Right ventricle myocardium superior (tissue), 1 donor: Measurements from ENCODE around the gene ARPC1B. TPM values are rescaled to one million over a fixed set of nuclear protein-coding genes. Genes with fewer than 3 reads are reported as not detected.
"Not testable (repeated sequence)": the region's sequence is repeated elsewhere in the genome, so short reads cannot be mapped to it uniquely, and the experiment has no call there.

Source experiments
- ATAC-seq: fragments of 200-7000 bp; cut with Tn5 transposase; one replicate; pipeline ENCODE4 v1.9.1; 2020; ENCODE audit warnings: mild to moderate bottlenecking; ENCODE audit not compliant: poor library complexity
- DNase-seq: peaks from one replicate; pipeline ENCODE4 v3.0.0-alpha.2; 2020
- intact Hi-C: fragments of 100-400 bp; cut with DNase I; formaldehyde crosslinking; loops from one replicate; pipeline ENCODE4 v1.11.2; 2022
- total RNA-seq: library from RNA; stranded (reverse); fragmentation: NEBNext Ultra II Directional; extraction: Animal tissue kit (Norgen Biotek cat#: 25700); gene quantifications from one replicate; pipeline ENCODE4 v1.2.1, GENCODE V29; 2021
- donor health status: DM: no; HTN: yes; CAD: no; lungs with severe emphysema.

The ARPC1B gene
- total RNA-seq, 1 donor from 2014 or later = 40.6 TPM

DNA sequence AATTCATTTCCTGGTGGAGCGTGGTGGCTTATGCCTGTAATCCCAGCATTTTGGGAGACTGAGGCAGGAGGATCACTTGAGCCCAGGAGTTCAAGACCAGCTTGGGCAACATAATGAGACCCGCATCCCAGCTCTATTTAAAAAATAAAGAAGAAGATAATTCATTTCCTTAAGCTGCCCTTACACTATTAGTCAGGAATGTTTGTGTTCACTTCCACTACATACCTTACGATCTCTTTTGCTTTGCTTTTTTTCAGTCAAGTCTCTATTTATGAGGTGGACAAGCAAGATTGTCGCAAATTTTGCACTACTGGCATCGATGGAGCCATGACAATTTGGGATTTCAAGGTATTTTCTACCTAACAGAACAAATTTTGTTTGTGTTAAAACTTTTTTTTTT is 11.2 kb upstream of the ARPC1B start:
- intact Hi-C loops = no loop called here
- DNase-seq = no peak
- ATAC-seq = no peak

DNA sequence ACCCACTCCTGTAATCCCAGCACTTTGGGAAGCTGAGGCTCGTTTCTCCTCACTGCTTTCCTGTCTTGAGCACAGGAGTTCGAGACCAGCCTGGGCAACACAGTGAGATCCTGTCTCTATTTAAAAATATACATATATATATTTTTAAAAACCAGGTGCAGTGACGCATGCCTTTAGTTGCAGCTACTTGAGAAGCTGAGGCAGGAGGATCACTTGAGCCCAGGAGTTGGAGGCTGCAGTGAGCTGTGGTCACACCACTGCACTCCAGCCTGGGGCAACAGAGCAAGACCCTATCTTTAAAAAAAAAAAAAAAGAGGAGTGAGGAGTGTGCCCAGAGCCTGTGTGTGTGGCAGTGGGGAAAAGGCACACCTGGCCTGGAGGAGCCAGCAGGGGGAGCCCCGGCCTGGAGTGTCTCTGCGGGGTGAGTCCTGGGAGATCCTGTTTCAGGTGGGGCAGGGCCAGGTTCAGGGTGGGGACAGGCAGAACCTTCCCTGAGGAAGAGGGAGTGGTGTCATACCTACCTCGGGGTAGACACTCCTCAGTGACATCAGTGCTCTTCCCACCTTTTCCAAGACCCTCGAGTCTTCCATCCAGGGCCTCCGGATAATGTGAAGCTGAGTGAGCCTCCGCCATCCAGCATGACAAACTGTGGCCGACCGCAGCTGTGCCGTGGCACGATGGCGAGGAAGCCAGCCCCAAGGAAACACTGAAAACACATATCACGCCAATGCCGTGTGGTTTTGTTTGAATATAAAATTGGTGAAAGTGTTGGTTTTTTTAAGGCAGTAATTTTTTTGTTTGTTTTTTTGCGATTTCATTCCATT is 9.0 kb upstream of the ARPC1B start:
- peak; percentile 68 for DNase-seq
- intact Hi-C loops = no loop called here
- ATAC-seq = peak; percentile 65

GRCh38 chr7:99366646-99367045 is 7.9 kb upstream of the ARPC1B start:
- ATAC-seq (no peak), DNase-seq (no peak)
- intact Hi-C loops = no loop called here

DNA sequence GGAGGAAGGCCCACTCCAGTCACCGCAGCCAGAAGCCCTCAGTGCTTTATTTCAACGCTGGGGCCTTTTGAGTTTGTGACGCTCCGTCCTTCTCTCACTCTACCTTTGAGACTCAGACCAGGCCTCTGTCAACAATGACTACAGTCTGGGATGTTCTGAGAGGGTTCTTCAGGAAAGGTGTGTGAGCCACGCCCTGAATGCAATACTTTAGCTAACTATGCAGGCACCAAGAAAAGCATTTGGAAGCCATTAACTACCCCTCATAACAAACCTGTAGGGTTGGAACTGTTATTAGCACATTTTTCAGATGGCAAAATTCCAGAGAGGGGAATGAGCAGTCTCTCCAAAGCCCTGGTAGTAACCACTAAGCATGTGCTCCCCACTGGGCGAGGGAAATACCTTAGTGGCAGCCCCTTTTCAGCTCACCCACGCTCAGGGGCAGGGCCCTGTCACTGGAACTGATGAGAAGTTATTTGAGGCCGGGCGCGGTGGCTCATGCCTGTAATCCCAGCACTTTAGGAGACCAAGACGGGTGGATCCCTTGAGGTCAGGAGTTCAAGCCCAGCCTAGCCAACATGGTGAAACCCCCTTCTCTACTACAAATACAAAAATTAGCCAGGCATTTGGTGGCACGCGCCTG is 5.7 kb upstream of the ARPC1B start:
- intact Hi-C loops = no loop called here
- ATAC-seq (no peak), DNase-seq (no peak)

DNA sequence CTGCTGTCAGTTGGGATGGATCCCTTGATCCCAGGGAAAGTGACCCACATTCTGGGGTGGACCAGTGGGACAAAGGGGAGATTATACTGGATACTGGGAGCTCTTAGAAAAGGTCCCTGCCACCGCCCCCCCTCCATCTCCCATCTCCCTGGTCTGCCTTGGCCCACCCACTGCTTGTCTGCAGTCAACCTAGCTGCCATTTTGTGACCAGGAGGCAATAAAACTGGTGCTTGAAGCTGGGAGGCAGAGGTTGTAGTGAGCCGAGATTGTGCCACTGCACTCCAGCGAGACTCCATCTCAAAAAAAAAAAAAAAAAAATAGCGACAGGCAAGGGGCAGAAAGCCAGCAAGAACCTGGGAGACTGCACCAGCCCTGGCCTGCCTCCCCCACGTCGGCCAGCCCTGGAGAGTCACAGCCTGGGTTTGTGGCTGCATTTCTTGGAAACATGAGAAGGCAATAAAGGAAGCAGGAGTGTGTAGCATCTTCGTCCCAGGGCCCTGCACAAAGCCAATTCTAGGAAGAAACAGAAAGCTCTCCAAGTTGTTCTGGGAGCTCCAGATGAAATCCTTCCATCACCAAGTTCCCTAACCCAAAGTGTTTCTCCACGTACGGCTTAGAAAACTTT is 4.7 kb upstream of the ARPC1B start:
- intact Hi-C loops = loop anchor here (5.0 kb wide), 1 partner anchor 37 kb away; the partner anchor contains the start of genes BUD31 and PDAP1
- ATAC-seq = no peak
- no peak for DNase-seq

- intact Hi-C loops = loop anchor here (5.0 kb wide), 1 partner anchor 36 kb away; the partner anchor contains the start of genes BUD31 and PDAP1
- no peak for ATAC-seq
- DNase-seq = no peak
Measured at GRCh38 chr7:99371376-99371920, 3.1 kb upstream of the ARPC1B start.

- peak; percentile 6 for ATAC-seq
- intact Hi-C loops = loop anchor here (5.0 kb wide), 1 partner anchor 35 kb away; the partner anchor contains the start of genes BUD31 and PDAP1
- DNase-seq = no peak
Measured at GRCh38 chr7:99372275-99373090, 2.0 kb upstream of the ARPC1B start.

DNA sequence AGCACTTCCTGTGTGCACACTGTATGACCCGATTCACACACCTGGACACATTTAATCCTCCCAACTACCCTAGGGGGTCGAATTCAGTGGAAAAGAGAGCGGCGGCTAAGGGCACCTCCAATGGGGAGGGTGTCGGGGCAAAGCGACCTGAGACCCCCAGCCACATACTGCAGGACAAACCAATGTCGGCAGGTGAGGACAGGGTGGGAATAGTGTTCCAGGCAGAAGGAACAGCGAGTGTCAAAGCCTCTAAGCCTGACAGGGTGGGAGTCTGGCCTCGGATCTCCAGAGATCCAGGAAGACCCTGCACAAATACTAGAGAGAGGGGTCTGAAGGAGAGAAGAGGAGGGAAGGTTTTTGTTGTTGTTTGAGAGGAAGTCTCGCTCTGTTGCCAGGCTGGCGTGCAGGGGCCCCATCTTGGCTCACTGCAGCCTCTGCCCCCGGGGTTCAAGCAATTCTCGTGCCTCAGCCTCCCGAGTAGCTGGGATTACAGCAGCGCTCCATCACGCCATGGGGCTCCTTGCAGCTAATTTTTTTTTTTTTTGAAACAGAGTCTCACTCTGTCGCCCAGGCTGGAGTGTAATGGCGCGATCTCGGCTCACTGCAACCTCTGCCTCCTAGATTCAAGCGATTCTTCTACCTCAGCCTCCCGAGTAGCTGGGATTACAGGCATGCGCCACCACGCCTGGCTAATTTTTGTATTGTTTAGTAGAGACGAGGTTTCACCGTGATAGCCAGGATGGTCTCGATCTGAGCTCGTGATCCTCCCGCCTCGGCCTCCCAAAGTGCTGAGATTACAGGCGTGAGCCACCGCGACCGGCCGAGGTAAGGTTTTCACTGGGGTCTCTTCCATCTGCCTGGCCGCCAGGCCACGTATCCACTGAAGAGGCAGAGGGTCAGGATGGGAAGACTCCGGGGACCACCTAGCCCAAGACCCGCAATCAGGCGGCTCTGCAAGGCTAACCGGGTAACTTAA is 1.2 kb upstream of the ARPC1B start:
- DNase-seq (no peak), ATAC-seq (no peak)
- intact Hi-C loops = loop anchor here (5.0 kb wide), 1 partner anchor 34 kb away; the partner anchor contains the start of genes BUD31 and PDAP1

DNA sequence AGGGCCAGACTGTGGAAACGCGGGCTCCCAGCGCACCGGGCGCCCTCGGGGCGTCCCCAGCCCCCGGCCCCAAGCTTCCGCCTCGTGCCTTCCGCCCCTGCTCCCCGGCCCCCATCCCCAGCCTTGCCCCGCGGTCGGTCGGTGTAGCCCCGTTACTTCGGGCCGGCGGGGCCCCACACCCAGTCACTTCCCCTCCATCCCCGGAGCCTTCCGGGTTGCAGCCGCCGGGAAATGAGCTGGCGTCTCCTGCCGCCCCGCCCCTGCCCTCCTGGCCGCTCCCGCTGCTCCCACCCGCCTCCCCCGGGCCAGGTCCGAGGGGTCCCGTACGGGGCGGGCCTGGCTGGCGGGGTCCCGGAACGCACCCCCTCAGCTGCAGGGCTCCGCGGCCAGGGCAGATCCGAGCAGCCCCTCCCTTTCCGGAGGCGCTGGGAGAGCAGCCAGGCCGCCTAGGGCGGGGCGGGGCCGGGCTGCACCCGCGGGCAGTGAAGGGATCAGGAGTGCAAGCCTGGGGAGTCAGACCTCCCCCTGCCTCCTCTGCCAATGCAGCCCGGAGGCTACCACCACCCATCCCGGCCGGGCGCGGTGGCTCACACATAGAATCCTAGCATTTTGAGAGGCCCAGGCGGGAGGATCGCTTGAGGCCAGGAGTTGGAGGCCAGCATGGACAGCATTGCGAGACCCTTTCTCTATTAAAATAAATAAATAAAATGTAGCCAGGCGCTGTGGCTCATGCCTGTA is 709 bp downstream of the ARPC1B start:
- ATAC-seq (peak; percentile 77), DNase-seq (peak; percentile 91)
- intact Hi-C loops = no loop called here

DNA sequence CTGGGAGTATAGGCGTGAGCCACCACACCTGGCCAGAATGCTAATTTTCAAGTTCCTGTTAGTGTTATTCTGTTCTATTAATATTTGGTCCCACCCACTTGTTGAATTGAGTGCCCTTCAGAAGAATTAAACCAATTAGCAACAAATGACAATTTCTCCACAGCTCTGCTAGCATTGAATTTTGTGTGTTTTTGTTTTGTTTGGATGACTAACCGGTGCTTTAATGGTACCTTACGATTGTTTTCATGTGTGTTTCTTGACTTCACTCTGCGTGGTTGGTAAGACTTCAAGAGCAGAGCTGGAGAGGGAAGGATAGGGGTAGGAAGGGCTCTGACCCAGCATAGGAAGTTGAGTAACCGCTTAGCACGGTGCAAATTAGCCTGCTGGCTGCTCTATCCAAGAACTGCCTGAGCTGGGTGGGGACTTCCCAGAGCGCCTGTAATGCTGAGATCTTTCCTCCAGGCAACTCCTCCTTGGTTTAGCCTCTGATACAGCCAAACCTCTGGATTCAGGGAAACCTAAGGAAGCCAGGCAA is 4.6 kb downstream of the ARPC1B start:
- ATAC-seq (peak; percentile 60), DNase-seq (peak; percentile 80)
- intact Hi-C loops = no loop called here

GRCh38 chr7:99379693-99380031 is 5.1 kb downstream of the ARPC1B start:
- DNase-seq, intact Hi-C loops, ATAC-seq: not testable (repeated sequence)

- DNase-seq (no peak), ATAC-seq (peak; percentile 53)
- intact Hi-C loops = no loop called here
Measured at GRCh38 chr7:99380032-99380822, 5.7 kb downstream of the ARPC1B start.

GRCh38 chr7:99380823-99381663 is 6.5 kb downstream of the ARPC1B start:
- ATAC-seq = peak; percentile 5
- DNase-seq = peak; percentile 57
- intact Hi-C loops = no loop called here

GRCh38 chr7:99381664-99382075 is 7.1 kb downstream of the ARPC1B start:
- ATAC-seq (no peak), DNase-seq (no peak)
- intact Hi-C loops = no loop called here

DNA sequence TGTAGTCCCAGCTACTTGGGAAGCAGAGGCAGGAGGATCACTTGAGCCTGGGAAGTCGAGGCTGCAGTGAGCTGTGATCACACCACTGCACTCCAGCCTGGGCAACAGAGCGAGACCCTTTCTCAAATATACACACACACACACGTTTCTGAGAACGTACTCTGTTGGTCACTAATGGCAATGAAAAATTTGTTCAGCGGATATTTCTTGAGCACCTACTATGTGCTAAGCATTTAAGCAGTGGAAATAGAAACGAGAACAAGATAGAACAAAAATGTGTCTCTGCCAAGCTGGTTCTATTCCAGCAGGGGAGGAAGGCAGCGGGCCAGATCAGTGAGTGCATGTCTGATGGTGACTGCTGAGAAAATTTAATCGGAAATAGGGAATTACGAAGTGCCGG is 8.7 kb downstream of the ARPC1B start:
- DNase-seq = no peak

More for the DNA sequence above, 8.7 kb downstream of the ARPC1B start:
- intact Hi-C loops = no loop called here
- no peak for ATAC-seq
